ENCODE data around the gene HPGD. TPM values are rescaled to one million over a fixed set of nuclear protein-coding genes. Genes with fewer than 3 reads are reported as not detected.

Gene HPGD
- total RNA-seq, 1 donor from 2014 or later: 12.9 TPM

GRCh38 chr4:174479140-174479539 lies 43.1 kb downstream of the HPGD start:
- DNase-seq (ENCODE audit: low spot score): no peak

GRCh38 chr4:174475528-174475927 lies 46.8 kb downstream of the HPGD start:
- DNase-seq (ENCODE audit: low spot score): no peak

- no peak for DNase-seq (ENCODE audit: low spot score)
These were observed 47.7 kb downstream of the HPGD start for GRCh38 chr4:174474457-174475075.

- no peak for DNase-seq (ENCODE audit: low spot score)
These were observed 55.2 kb downstream of the HPGD start for GRCh38 chr4:174467107-174467506.

GRCh38 chr4:174464949-174465348 lies 57.3 kb downstream of the HPGD start:
- DNase-seq (ENCODE audit: low spot score): no peak

GRCh38 chr4:174461466-174462106 lies 60.7 kb downstream of the HPGD start:
- DNase-seq (ENCODE audit: low spot score): no peak

GRCh38 chr4:174460684-174461083 lies 61.6 kb downstream of the HPGD start:
- DNase-seq (ENCODE audit: low spot score): no peak

- no peak for DNase-seq (ENCODE audit: low spot score)
These were observed 64.8 kb downstream of the HPGD start for GRCh38 chr4:174457468-174457867.

GRCh38 chr4:174454815-174455473 lies 67.3 kb downstream of the HPGD start:
- no peak for DNase-seq (ENCODE audit: low spot score)

GRCh38 chr4:174451718-174452296 lies 70.5 kb downstream of the HPGD start:
- no peak for DNase-seq (ENCODE audit: low spot score)

GRCh38 chr4:174450786-174451125 lies 71.5 kb downstream of the HPGD start:
- DNase-seq (ENCODE audit: low spot score): no peak

- DNase-seq (ENCODE audit: low spot score): no peak
These were observed 72.1 kb downstream of the HPGD start for GRCh38 chr4:174449944-174450785.

- no peak for DNase-seq (ENCODE audit: low spot score)
These were observed 73.1 kb downstream of the HPGD start for GRCh38 chr4:174449152-174449551.

- DNase-seq (ENCODE audit: low spot score): no peak
These were observed 77.9 kb downstream of the HPGD start for GRCh38 chr4:174444390-174444789.

Other genes starting within 250 kb of the HPGD start
- gene FBXO8, start 238.8 kb downstream of the HPGD start, total RNA-seq: 26.6 TPM
- 7.9 TPM for gene CEP44, start 238.6 kb downstream of the HPGD start, total RNA-seq